Mesenchymal stem cell (in vitro differentiated cells and primary cell): Measurements from ENCODE around the gene SLC15A2.

Source experiments
- DNase-seq: peaks from one replicate; pipeline ENCODE4 v3.0.0-alpha.2; 2013
- H2AFZ ChIP-seq: one replicate; pipeline ENCODE4 v1.6.1; 2013; ENCODE audit warnings: low read depth, mild to moderate bottlenecking, control low read depth, inconsistent platforms, low read length, moderate library complexity
- H2AK5ac ChIP-seq: 2 replicates; pipeline ENCODE4 v1.6.1; 2013; ENCODE audit warnings: low read length, moderate library complexity, mild to moderate bottlenecking, inconsistent platforms; ENCODE audit not compliant: severe bottlenecking
- H2BK120ac ChIP-seq: one replicate; pipeline ENCODE4 v1.6.1; 2013; ENCODE audit warnings: low read depth, mild to moderate bottlenecking, inconsistent platforms, low read length, moderate library complexity
- H2BK12ac ChIP-seq, 2 experiments: one replicate each; pipeline ENCODE4 v1.6.1; 2013; ENCODE audit warnings: inconsistent platforms in 2 of 2, low read length in 2 of 2, mild to moderate bottlenecking in 2 of 2, moderate library complexity in 2 of 2, control low read depth in 1 of 2
- H2BK15ac ChIP-seq: one replicate; pipeline ENCODE4 v1.6.1; 2013; ENCODE audit warnings: mild to moderate bottlenecking, low read depth, inconsistent platforms; ENCODE audit not compliant: poor library complexity, severe bottlenecking
- H2BK5ac ChIP-seq: 2 replicates; pipeline ENCODE4 v1.6.1; 2013; ENCODE audit warnings: low read depth, mild to moderate bottlenecking, low read length, control low read depth, inconsistent platforms; ENCODE audit not compliant: poor library complexity, severe bottlenecking
- H3K14ac ChIP-seq, 2 experiments: one replicate each; pipeline ENCODE4 v1.6.1; 2013; ENCODE audit warnings: inconsistent platforms in 2 of 2, low read length in 2 of 2, control low read depth in 1 of 2, mild to moderate bottlenecking in 1 of 2, moderate library complexity in 1 of 2
- H3K18ac ChIP-seq, 2 experiments: one replicate each; pipeline ENCODE4 v1.6.1; 2013; ENCODE audit warnings: inconsistent platforms in 2 of 2, low read length in 2 of 2, control low read depth in 1 of 2, low read depth in 1 of 2, mild to moderate bottlenecking in 1 of 2
- H3K23ac ChIP-seq, 2 experiments: one replicate each; pipeline ENCODE4 v1.6.1; 2013; ENCODE audit warnings: inconsistent platforms in 2 of 2, low read length in 2 of 2, mild to moderate bottlenecking in 2 of 2, moderate library complexity in 2 of 2, control low read depth in 1 of 2
- H3K27ac ChIP-seq: 2 replicates; pipeline ENCODE4 v1.5.1; 2013; ENCODE audit warnings: mild to moderate bottlenecking, moderate library complexity, low read length, control low read depth, inconsistent platforms; ENCODE audit not compliant: poor library complexity, severe bottlenecking
- H3K27me3 ChIP-seq, 2 experiments: 2 replicates each; pipeline versions ENCODE4 v1.6.1 to v1.7.0; 2013; ENCODE audit warnings: low read length in 2 of 2, mild to moderate bottlenecking in 2 of 2, moderate library complexity in 2 of 2, control low read depth in 1 of 2, inconsistent platforms in 1 of 2; ENCODE audit not compliant: control insufficient read depth in 1 of 2, insufficient read depth in 1 of 2
- H3K36me3 ChIP-seq, 2 experiments: 2 replicates each; pipeline versions ENCODE4 v1.6.1 to v1.7.0; 2013; ENCODE audit warnings: low read length in 2 of 2, control low read depth in 1 of 2, inconsistent platforms in 1 of 2, low read depth in 1 of 2, mild to moderate bottlenecking in 1 of 2; ENCODE audit not compliant: insufficient read depth in 2 of 2, control insufficient read depth in 1 of 2
- H3K4ac ChIP-seq, 2 experiments: one replicate each; pipeline ENCODE4 v1.6.1; 2013; ENCODE audit warnings: inconsistent platforms in 2 of 2, low read length in 2 of 2, mild to moderate bottlenecking in 2 of 2, moderate library complexity in 2 of 2, control low read depth in 1 of 2, low read depth in 1 of 2
- H3K4me1 ChIP-seq: 2 replicates; pipeline ENCODE4 v1.6.1; 2013; ENCODE audit warnings: low read depth, low read length, control low read depth; ENCODE audit not compliant: control insufficient read depth, insufficient read depth
- H3K4me2 ChIP-seq: 2 replicates; pipeline ENCODE4 v1.6.1; 2013; ENCODE audit warnings: low read length, mild to moderate bottlenecking, inconsistent platforms; ENCODE audit not compliant: poor library complexity, severe bottlenecking
- H3K4me3 ChIP-seq, 2 experiments: 2 replicates each; pipeline versions ENCODE4 v1.5.1 to v1.7.0; 2013; ENCODE audit warnings: low read length in 2 of 2, mild to moderate bottlenecking in 2 of 2, control low read depth in 1 of 2, low read depth in 1 of 2; ENCODE audit not compliant: insufficient read depth in 1 of 2
- H3K79me1 ChIP-seq: replicated peaks from 2 replicates; pipeline ENCODE4 v1.6.1; 2013; ENCODE audit warnings: mild to moderate bottlenecking, control low read depth, low read length, inconsistent platforms; ENCODE audit not compliant: poor library complexity, severe bottlenecking
- H3K9ac ChIP-seq: 2 replicates; pipeline ENCODE4 v1.7.0; 2013; ENCODE audit warnings: mild to moderate bottlenecking, low read length, moderate library complexity
- H3K9me3 ChIP-seq: 2 replicates; pipeline ENCODE4 v1.7.0; 2013; ENCODE audit warnings: mild to moderate bottlenecking, low read length; ENCODE audit not compliant: control insufficient read depth
- H4K8ac ChIP-seq: one replicate; pipeline ENCODE4 v1.6.1; 2013; ENCODE audit warnings: inconsistent platforms, mild to moderate bottlenecking, low read length, moderate library complexity
- H4K91ac ChIP-seq: one replicate; pipeline ENCODE4 v1.6.1; 2013; ENCODE audit warnings: mild to moderate bottlenecking, low read length, inconsistent platforms
- WGBS: methylation state at CpG from one replicate; pipeline ENCODE4 v1.1.7; 2013; ENCODE audit warnings: mixed read lengths; 5-methylcytosine and 5-hydroxymethylcytosine counted together

The SLC15A2 gene

DNA sequence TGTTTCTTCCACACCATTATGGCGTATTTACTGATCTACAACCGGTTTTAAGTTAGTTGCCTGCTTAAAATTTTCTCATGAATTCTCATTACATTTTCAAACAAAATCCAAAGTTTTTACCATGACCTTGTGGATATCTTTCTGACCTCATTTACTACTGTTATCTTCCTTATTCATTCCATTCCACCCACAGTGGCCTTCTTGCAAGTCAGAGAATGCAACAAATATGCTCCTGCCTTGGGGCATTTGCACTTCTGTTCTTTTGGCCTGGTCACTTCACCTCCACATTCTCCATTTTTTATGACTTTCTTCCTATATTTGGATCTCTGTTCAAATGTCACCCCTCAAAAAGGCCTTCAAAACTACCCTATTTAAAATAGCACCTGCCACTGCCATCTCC lies 8.8 kb upstream of the SLC15A2 start:
- Histone ChIP-seq H2AFZ (no peak overlapping the region), H3K27ac (no peak overlapping the region), H3K4me1 (no peaks in the 10 kb centered on the region), H3K27me3 (no peaks in the 10 kb centered on the region), H4K91ac (no peak overlapping the region), H2BK120ac (no peak overlapping the region), H2BK15ac (no peak overlapping the region), H2BK5ac (no peak overlapping the region), H3K9ac (no peak overlapping the region), H3K4me2 (no peak overlapping the region), H2BK12ac (no peak overlapping the region), H3K9me3 (no peaks in the 10 kb centered on the region), H3K4me3 (no peak overlapping the region), H4K8ac (no peak overlapping the region), H3K14ac (no peak overlapping the region), H3K4ac (no peak overlapping the region), H3K36me3 (no peaks in the 10 kb centered on the region), H3K18ac (no peak overlapping the region), H3K79me1 (no peaks in the 10 kb centered on the region), H2AK5ac (no peak overlapping the region), H3K23ac (no peak overlapping the region)
- DNase-seq = no peak
- 95% methylated on average over 2 of the region's 2 CpGs for WGBS

DNA sequence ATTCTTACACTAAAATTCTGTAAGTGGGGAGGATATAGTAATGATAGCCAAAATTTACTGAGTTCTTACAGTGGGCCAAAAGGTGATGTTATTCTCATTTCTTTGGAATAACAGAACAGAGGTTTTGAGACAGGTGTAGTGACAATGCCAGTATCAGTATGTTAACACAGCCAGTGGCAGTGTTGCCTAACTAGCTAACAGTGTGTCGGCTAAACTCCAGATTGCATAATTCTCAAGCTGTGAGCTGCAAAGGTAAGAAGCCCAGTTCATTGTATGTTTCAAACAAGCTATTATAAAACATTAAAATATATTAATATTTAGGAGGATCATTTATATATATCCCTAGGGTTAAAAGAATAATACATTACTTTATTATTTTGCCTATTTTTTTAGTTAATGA lies 920 bp downstream of the SLC15A2 start:
- Histone ChIP-seq H4K91ac (no peak overlapping the region), H2AK5ac (no peak overlapping the region)

DNA sequence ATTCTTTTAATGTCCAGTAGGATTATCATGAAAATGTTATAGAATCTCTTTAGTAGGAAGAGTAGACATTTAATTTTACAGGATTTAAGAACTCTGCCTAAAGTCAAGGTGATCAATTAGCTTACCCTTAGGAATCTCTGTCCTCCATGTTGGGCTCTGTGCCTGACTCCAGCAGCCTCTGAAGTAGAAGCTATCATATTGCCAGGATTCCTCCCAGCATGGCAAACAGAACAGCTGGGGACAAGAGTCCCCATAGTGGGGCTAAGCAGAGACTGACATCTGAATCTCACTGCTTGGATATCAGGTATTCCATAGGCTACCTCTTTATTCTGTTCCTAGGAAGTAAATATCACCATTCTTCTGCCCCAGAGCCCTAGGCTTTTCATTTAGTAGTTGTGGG lies 1.5 kb downstream of the SLC15A2 start:
- Histone ChIP-seq H2AK5ac (no peak overlapping the region), H3K23ac (no peak overlapping the region), H4K8ac (no peak overlapping the region), H3K9ac (no peak overlapping the region), H2BK5ac (no peak overlapping the region), H3K9me3 (no peaks in the 10 kb centered on the region), H3K36me3 (no peaks in the 10 kb centered on the region), H2BK120ac (no peak overlapping the region), H2AFZ (no peak overlapping the region), H3K14ac (no peak overlapping the region), H3K27ac (no peak overlapping the region), H3K4me1 (no peaks in the 10 kb centered on the region), H3K18ac (no peak overlapping the region), H2BK12ac (no peak overlapping the region), H3K79me1 (no peaks in the 10 kb centered on the region), H3K27me3 (no peaks in the 10 kb centered on the region), H4K91ac (no peak overlapping the region), H3K4me3 (no peak overlapping the region), H3K4ac (no peak overlapping the region), H3K4me2 (no peak overlapping the region), H2BK15ac (no peak overlapping the region)
- DNase-seq = no peak

More for the DNA sequence above, 920 bp downstream of the SLC15A2 start:
- Histone ChIP-seq H3K36me3 (no peaks in the 10 kb centered on the region), H4K8ac (no peak overlapping the region), H3K18ac (no peak overlapping the region), H3K4ac (no peak overlapping the region), H2BK120ac (no peak overlapping the region), H3K79me1 (no peaks in the 10 kb centered on the region), H3K4me2 (no peak overlapping the region), H3K9ac (no peak overlapping the region), H2BK12ac (no peak overlapping the region), H3K4me3 (no peak overlapping the region), H3K4me1 (no peaks in the 10 kb centered on the region), H3K27ac (no peak overlapping the region), H3K9me3 (no peaks in the 10 kb centered on the region), H3K23ac (no peak overlapping the region), H2BK5ac (no peak overlapping the region), H2AFZ (no peak overlapping the region), H3K14ac (no peak overlapping the region), H2BK15ac (no peak overlapping the region), H3K27me3 (no peaks in the 10 kb centered on the region)
- no CpG with 5 or more reads among the region's 1 CpG for WGBS
- DNase-seq = no peak

DNA sequence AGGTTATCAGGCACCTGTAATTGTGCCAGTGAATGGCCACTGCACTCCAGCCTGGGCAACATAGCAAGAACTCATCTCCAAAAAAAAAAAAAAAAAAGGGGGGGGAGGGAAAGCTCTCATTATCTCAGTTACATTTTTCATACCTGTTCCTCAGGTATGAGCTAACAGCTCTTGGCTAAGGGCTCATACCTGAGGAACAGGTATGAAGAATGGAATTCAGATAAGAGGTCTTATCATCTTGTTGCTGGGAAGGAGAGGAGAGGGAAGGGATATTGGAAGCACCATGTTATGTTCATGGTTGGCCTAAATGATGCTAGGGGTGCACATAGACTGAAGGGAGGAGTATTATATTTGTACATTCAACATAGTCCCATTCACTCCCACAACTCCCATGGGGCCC lies 2.6 kb downstream of the SLC15A2 start:
- H2BK12ac ChIP-seq = no peak overlapping the region
- H3K18ac ChIP-seq = no peak overlapping the region
- no peak overlapping the region for H4K91ac ChIP-seq
- no peak overlapping the region for H3K4me3 ChIP-seq
- no peak overlapping the region for H3K14ac ChIP-seq
- no peak overlapping the region for H3K4me2 ChIP-seq
- no peak overlapping the region for H3K27ac ChIP-seq
- no peak overlapping the region for H4K8ac ChIP-seq
- H2BK120ac ChIP-seq = no peak overlapping the region
- no peak for DNase-seq
- H3K23ac ChIP-seq = no peak overlapping the region
- no peaks in the 10 kb centered on the region for H3K27me3 ChIP-seq
- no peak overlapping the region for H2BK5ac ChIP-seq
- no peak overlapping the region for H2AK5ac ChIP-seq
- no peaks in the 10 kb centered on the region for H3K36me3 ChIP-seq
- no peaks in the 10 kb centered on the region for H3K4me1 ChIP-seq
- no peaks in the 10 kb centered on the region for H3K9me3 ChIP-seq
- no peak overlapping the region for H3K9ac ChIP-seq
- no peak overlapping the region for H2BK15ac ChIP-seq
- H3K4ac ChIP-seq = no peak overlapping the region
- no peaks in the 10 kb centered on the region for H3K79me1 ChIP-seq
- H2AFZ ChIP-seq = no peak overlapping the region
